HG02943 (cell line): ENCODE data around the gene MCRS1.

Experiments
- ATAC-seq: cut with Tn5 transposase; IDR thresholded peaks from one replicate; pipeline ENCODE4 v1.9.1; 2021; ENCODE audit warnings: mild to moderate bottlenecking, low read depth, moderate library complexity; ENCODE audit not compliant: unreplicated experiment

Gene MCRS1

DNA sequence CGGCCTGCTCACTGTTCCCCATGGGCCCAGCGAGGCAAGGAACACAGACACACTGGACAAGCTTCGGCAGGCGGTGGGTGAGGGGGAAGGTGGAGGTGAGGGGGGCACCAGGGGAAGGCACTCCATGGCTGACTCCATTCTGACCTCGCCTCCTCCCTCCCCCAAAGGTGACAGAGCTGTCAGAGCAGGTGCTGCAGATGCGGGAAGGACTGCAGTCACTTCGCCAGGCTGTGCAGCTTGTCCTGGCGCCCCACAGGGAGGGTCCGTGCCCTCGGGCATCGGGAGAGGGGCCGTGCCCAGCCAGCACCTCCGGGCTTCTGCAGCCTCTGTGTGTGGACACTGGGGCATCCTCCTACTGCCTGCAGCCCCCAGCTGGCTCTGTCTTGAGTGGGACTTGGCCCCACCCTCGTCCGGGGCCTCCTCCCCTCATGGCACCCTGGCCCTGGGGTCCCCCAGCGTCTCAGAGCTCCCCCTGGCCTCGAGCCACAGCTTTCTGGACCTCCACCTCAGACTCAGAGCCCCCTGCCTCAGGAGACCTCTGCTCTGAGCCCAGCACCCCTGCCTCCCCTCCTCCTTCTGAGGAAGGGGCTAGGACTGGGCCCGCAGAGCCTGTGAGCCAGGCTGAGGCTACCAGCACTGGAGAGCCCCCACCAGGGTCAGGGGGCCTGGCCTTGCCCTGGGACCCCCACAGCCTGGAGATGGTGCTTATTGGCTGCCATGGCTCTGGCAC, 10.6 kb downstream of the MCRS1 start:
- no peak for ATAC-seq

DNA sequence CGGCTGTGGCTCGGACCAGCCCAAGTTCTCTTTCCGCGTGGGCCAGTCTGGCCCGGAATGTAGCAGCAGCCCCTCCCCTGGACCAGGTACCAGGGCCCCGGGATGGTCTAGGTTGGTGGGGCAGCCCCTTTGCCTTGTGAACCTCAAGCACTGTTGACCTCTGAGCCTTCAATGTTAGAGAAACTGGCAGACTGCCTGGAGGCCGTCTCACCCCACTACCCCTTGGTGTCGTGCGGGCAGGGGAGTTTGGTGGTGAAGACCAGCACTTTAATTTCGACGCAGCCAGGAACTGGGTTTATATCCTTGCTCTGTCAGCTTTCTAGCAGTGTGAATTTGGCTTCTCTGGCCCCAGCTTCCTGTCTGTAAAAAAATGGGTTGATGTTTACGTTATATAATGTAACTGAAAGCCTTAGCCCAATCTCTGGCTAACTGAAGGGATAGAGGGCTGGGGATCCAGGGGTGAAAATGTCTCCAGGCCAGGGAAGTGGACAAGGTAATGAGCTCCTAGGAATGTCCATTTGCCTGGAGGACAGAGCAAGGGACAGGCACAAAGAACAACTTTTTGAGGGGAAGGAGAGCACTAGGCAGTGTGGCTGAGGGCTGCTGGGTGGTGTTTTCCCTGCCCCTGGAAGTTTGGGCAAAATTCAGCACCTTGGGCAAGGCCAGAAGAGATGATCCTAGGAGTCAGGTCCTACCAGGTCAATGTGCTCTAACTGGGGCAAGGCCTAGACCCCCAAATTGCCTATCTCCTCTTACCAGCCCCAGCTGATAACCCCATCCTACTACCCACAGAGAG, 11.4 kb downstream of the MCRS1 start:
- ATAC-seq: no peak

DNA sequence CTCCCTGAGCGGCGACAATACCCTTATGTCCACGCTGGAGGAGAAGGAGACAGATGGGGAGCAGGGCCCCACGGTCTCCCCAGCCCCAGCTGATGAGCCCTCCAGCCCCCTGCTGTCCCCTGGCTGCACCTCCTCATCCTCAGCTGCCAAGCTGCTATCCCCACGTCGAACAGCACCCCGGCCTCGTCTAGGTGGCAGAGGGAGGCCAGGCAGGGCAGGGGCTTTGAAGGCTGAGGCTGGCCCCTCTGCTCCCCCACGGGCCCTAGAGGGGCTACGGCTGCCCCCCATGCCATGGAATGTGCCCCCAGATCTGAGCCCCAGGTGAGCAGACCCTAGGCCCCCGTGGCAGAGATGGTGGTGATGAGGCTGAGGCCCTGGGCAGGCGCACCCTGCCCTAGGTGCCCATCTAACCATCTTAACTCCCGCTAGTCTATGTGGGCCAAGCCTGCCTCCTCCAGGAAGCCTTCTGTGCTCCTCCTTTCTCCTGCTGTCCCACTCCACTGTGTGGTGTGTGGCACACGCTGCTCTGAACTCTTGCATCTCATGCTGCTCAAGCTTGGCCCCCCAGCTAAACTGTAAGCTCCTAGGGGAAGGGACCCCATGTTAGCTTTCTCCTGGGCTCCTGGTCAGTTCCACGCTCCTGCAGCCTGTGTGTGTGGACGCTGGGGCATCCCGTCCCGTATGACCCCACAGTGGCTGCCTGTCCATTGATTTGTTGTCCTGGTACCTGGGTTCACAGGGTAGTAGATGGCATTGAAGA, 12.1 kb downstream of the MCRS1 start:
- no peak for ATAC-seq

DNA sequence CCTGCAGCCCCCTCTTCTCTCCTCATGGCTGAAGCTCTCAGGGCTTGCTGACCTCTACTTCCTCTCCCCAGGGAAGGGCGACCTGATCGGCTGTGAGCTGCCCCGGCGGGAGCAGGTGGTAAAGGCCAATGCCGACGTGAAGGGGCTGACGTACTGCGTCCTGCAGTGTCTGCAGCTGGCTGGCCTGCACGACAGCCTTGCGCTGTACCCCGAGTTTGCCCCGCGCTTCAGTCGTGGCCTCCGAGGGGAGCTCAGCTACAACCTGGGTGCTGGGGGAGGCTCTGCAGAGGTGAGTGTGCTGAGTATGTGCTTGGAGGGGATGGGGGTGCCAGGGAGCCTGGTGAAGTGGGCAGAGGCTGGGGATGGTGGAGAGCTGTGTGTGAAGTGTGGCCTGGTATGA, 13.7 kb downstream of the MCRS1 start:
- ATAC-seq: no peak

DNA sequence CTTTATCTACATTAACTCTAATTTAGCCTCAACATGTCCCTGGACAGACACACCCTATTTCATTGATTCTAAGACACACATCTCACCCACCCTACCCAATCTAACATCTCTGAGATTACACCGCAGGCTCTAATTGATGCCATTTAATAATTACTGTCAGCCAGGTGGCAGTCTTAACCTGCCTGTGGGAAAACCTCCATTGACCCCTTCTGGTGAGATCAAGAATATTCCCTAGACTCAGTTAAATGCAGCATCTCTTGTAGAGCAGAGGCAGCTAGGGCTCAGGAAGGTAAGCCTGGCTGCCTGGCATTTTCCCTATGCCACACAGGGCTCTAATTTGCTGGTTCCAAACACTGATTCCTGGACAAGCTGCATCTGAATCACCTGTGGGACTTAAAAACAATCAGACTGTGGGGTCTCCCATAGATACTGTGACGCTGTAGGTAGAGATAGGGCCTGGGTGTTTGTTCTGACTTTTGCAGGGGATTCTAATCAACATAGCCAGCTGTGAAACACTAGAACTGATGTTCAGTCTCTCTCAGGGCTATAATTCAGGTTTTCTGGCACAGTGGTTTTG, 14.3 kb downstream of the MCRS1 start:
- ATAC-seq: no peak

DNA sequence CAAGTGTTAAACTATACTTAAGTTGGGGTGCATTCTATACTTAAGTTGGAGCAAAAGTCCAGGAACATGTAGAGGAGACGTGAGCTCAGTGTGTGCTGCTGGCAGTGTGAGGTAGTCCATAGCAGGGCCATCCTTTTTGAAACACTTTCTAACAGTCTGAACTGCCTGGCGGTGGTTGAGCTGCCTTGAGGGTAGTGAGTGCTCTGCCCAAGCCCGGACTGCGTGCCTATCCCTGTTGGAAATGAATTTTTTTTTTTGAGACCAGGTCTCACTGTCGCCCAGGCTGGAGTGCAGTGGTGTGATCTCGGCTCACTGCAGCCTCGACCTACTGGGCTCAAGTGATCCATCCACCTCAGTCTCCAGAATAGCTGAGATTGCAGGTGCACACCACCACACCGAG, 15.0 kb downstream of the MCRS1 start:
- no peak for ATAC-seq

DNA sequence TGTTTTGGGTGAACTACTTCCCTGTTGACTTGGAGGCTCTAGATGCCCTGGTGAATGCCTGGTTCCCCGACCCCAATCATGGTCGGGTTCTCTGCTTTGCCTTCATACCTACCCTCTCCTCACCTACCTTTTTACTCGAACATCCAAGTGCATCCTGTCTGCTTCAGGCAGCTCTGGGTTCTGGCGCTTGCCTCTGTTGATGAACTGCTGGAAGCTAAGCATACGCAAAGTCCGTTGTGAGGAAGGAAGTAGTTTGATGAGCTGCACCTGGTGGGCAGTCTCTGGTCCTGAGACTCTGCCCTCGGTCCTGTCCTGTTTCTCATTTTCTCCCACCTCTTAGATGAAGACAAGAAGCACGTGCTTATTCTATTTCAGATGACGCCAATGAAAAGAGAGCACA, 15.5 kb downstream of the MCRS1 start:
- no peak for ATAC-seq

GRCh38 chr12:49552014-49552413, 15.9 kb downstream of the MCRS1 start:
- no peak for ATAC-seq

- ATAC-seq: no peak
Observed at GRCh38 chr12:49550693-49551252, 17.2 kb downstream of the MCRS1 start.

- ATAC-seq: no peak
Observed at GRCh38 chr12:49549735-49550692, 17.9 kb downstream of the MCRS1 start.

DNA sequence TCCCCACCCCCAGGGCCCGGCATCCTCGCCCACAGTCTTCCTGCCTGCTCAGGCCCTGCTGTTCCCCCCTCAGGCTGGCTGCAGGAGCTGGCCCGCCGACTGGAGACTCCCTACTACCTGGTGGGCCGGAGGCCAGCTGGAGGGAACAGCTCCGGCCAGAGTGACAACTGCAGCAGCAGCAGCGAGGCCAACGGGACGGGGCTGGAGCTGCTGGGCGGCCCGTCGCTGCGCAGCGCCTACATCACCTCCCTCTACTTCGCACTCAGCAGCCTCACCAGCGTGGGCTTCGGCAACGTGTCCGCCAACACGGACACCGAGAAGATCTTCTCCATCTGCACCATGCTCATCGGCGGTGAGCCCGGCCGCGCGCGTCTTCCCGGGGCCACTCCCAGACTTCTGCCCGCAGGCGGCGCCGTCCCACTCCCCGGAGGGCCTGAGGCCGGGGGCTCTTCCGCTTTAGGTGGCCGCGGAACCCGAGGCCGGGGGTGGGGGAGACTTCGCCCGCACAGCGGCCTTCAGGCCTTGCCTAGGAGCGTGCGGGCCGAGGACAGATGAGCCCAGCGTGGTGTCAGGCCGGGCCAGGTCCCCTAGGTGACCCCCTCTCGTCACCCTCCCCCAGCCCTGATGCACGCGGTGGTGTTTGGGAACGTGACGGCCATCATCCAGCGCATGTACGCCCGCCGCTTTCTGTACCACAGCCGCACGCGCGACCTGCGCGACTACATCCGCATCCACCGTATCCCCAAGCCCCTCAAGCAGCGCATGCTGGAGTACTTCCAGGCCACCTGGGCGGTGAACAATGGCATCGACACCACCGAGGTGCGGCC, 18.9 kb downstream of the MCRS1 start:
- ATAC-seq: no peak

DNA sequence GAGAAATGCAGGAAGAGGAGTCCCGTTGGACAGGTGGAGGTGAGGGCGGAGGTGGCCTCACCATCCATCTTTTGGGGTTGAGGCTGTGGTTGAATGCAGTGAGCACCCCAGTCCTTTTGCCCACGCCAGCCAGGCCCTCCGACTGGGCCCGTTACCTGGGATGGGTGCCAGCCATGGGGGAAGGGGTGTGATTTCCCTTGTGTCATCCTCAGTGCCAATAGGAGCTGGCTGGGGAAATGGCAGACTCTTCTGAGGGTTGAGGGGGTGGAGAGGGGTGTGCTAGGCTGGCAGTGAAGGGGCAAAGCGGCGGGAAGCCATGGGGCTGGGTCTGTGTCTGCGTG, 19.5 kb downstream of the MCRS1 start:
- no peak for ATAC-seq

DNA sequence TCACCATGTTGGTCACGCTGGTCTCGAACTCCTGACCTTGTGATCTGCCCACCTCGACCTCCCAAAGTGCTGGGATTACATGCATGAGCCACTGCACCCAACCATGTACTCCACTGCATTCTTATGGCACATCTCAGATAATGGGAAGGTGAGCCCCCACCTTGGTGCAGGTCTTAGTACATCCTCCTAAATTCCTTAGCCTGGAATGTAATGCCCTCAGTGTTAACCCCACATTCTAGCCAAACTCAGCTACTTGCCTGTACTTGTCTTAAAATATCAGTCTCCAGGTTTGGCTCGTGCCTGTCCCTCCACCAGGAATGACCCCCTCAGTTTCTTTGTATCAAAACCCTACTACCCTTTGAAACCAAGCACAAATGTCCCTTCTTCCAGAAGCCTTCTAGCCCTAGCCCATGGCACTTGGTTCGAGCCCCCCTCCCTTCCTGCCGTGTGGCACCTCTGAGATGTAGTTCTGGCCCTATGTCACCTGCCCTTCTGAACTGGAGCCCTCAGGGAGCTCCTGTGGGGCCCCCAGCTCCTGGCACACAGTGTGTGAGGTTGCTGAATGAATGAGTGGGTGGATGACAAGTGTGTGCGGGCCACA, 20.8 kb downstream of the MCRS1 start:
- no peak for ATAC-seq

DNA sequence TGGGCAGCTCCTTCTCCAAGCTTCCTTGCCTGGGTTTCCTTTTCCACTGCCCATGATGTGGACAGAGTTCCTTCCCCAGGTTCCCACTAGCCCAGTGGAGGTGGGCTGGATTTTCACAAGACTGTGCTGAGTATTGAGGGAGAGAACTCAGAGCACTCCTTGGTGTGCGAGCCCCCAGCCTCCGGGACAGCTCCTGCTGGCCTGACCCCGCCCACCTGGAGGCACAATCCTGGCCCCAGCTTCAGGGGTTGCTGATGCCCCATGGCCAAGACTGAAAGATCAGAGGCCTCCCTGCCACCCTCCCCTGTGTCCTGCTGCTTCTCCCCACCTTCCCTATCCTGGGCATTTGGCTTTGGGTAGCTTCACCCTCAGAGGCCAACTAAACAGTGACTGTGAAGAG, 21.5 kb downstream of the MCRS1 start:
- ATAC-seq: no peak

DNA sequence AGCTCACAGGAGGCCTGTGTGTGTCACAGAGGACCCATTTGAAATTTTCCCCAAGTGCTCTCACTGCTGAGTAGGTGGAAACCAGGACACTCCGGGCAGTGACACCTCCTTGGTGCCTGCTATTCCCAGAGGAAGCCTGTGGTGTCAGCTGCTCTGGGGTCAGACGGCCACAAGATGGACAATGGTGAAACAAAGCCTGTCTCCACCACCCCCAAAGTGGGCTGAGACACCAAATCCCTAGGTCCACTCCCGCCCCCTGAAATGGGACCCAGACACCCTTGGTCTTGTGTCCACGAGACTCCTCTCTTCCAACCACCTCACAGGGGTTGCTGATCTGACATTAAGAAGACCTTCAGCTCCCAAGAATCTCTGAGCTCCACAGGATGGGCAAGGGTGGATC, 22.1 kb downstream of the MCRS1 start:
- no peak for ATAC-seq

DNA sequence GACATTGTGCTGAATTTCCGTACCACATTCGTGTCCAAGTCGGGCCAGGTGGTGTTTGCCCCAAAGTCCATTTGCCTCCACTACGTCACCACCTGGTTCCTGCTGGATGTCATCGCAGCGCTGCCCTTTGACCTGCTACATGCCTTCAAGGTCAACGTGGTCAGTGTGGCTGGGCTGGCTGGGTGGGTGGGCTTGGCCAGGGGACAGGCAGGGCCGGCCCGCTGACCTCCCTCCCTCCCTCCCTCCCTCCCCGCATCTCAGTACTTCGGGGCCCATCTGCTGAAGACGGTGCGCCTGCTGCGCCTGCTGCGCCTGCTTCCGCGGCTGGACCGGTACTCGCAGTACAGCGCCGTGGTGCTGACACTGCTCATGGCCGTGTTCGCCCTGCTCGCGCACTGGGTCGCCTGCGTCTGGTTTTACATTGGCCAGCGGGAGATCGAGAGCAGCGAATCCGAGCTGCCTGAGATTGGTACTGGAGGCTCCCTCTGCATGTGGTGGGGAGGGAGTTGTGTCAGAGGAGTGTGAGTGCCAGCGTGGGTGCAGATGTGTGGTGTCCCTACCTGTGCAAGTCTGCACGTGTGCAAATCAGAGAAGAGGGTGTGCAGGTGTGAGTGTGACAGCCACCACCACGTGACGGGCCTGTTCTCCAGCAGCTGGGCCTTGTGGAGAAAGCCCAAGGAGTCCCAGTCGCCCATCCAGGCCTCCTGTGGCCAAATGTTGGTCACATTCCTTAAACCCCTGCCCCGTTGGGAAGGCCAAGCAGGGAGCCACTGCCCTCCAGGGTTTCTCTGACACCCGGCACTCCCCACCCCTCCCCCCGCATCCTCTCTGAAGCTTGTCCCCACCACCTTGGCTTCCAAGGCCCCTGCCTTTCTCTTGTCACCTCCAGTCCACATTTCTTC, 23.8 kb downstream of the MCRS1 start:
- ATAC-seq: no peak

GRCh38 chr12:49543221-49543913, 24.6 kb downstream of the MCRS1 start:
- no peak for ATAC-seq
